ENCODE data around the gene RND2. TPM values are rescaled to one million over a fixed set of nuclear protein-coding genes. Genes with fewer than 3 reads are reported as not detected.
"Not testable (repeated sequence)": the region's sequence is repeated elsewhere in the genome, so short reads cannot be mapped to it uniquely, and the experiment has no call there.

The RND2 gene, protein sequence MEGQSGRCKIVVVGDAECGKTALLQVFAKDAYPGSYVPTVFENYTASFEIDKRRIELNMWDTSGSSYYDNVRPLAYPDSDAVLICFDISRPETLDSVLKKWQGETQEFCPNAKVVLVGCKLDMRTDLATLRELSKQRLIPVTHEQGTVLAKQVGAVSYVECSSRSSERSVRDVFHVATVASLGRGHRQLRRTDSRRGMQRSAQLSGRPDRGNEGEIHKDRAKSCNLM
- under 0.01 and 0.38 TPM in 2 replicates for total RNA-seq

GRCh38 chr17:43024407-43025289, at the start of gene RND2:
Gene RND2 (plus strand): TSS chr17:43025231. CDS start chr17:43025348, 117 bp downstream.
- Histone ChIP-seq H3K36me3 (ENCODE audit: control insufficient read depth, insufficient read depth, low read length) (no peaks in the 10 kb centered on the region), H3K4me3 (ENCODE audit: low read depth, low read length) (peak within 1 kb of the TSS; percentile 49), H3K27me3 (ENCODE audit: control insufficient read depth, insufficient read depth, low read length) (no peaks in the 10 kb centered on the region)
- DNase-seq (ENCODE audit: low read depth): peak; percentile 80
- peak; percentile 77 for TF ChIP-seq CTCF (IDR thresholded peaks at IDR 0.05; ENCODE audit: insufficient read depth, low read length, severe bottlenecking)
- FAIRE-seq: no peak

- H3K4me3 ChIP-seq (ENCODE audit: low read depth, low read length): no peak overlapping the region
- H3K27me3 ChIP-seq (ENCODE audit: control insufficient read depth, insufficient read depth, low read length): no peaks in the 10 kb centered on the region
- no peaks in the 10 kb centered on the region for H3K36me3 ChIP-seq (ENCODE audit: control insufficient read depth, insufficient read depth, low read length)
- FAIRE-seq (no peak), DNase-seq (ENCODE audit: low read depth) (no peak)
- TF ChIP-seq CTCF (IDR thresholded peaks at IDR 0.05; ENCODE audit: insufficient read depth, low read length, severe bottlenecking): no peak
These were observed 49.8 kb upstream of the RND2 start for GRCh38 chr17:42975265-42975664.

DNA sequence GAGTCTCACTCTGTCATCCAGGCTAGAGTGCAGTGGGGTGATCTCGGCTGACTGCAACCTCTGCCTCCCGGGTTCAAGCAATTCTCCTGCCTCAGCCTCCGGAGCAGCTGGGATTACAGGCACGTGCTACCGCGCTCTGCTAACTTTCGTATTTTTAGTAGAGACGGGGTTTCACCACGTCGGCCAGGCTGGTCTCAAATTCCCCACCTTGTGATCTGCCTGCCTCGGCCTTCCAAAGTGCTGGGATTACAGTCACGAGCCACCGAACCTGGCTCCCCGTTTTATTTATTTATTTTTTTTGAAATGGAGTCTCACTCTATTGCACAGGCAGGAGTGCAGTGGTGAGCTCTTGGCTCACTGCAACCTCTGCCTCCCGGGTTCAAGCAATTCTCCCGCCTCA, 49.3 kb upstream of the RND2 start:
- not testable (repeated sequence) for H3K27me3 ChIP-seq (ENCODE audit: control insufficient read depth, insufficient read depth, low read length); H3K36me3 ChIP-seq (ENCODE audit: control insufficient read depth, insufficient read depth, low read length); H3K4me3 ChIP-seq (ENCODE audit: low read depth, low read length); DNase-seq (ENCODE audit: low read depth); FAIRE-seq

GRCh38 chr17:42979511-42980273, 45.3 kb upstream of the RND2 start, which contains the start of gene PTGES3L:
Gene PTGES3L (minus strand): TSS chr17:42980080. CDS start chr17:42980053, 27 bp downstream.
- no peak for FAIRE-seq
- Histone ChIP-seq H3K36me3 (ENCODE audit: control insufficient read depth, insufficient read depth, low read length) (peaks cover 1% of the 10 kb centered on the region), H3K27me3 (ENCODE audit: control insufficient read depth, insufficient read depth, low read length) (no peaks in the 10 kb centered on the region), H3K4me3 (ENCODE audit: low read depth, low read length) (peak within 1 kb of the TSS; percentile 70)
- TF ChIP-seq CTCF (IDR thresholded peaks at IDR 0.05; ENCODE audit: insufficient read depth, low read length, severe bottlenecking): no peak
- DNase-seq (ENCODE audit: low read depth): no peak

DNA sequence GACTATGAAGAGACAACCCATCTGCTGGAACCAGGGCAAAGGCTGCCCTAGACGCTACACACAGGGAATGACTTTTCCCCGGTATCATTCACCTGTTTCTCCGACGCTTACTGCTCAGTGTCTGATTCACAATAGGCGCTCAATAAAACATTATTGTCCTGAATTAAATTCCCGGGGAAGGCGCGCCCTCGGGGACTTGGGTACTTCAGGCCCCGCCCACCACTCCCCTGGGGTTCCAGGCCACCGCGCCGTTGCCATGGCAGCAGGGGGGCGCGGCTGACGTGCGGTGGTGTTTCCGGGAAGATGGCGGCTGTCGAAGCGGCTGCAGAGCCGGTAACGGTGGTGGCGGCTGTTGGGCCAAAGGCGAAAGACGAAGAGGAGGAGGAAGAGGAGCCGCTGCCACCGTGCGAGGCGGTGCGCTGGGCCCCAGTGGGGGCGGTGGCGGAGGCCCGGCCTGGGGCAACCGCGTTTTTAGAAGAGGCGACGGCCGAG, 44.7 kb upstream of the RND2 start, which contains the start of gene RUNDC1:
TSS of gene RUNDC1 (plus strand) at position 292 of the 492 bp plus-strand sequence. CDS start at position 304, 12 bp downstream.
- no peak for FAIRE-seq
- Histone ChIP-seq H3K4me3 (ENCODE audit: low read depth, low read length) (peak within 1 kb of the TSS; percentile 70), H3K36me3 (ENCODE audit: control insufficient read depth, insufficient read depth, low read length) (peaks cover 1% of the 10 kb centered on the region), H3K27me3 (ENCODE audit: control insufficient read depth, insufficient read depth, low read length) (no peaks in the 10 kb centered on the region)
- TF ChIP-seq CTCF (IDR thresholded peaks at IDR 0.05; ENCODE audit: insufficient read depth, low read length, severe bottlenecking): no peak
- peak; percentile 63 for DNase-seq (ENCODE audit: low read depth)
